AG10803 (cell line): Measurements from ENCODE around the gene FAM3A.

Experiments
- DNase-seq: peaks from one replicate; pipeline ENCODE4 v3.0.0; 2010; ENCODE audit warnings: low read depth
- H3K4me3 ChIP-seq: 2 replicates; pipeline ENCODE4 v1.5.1; 2011; ENCODE audit warnings: mild to moderate bottlenecking, low read length, control low read depth
- CTCF ChIP-seq: conservative IDR thresholded peaks from 2 replicates; pipeline ENCODE4 v1.5.1; 2011; ENCODE audit warnings: mild to moderate bottlenecking, low read length, control low read depth, inconsistent platforms

FAM3A gene

GRCh38 chrX:154490021-154490413 is 26.0 kb downstream of the FAM3A start:
- peak; percentile 43 for DNase-seq
- peak overlapping the region; percentile 68 for H3K4me3 ChIP-seq
- no peak for TF ChIP-seq CTCF

GRCh38 chrX:154489182-154489581 is 26.9 kb downstream of the FAM3A start:
- no peak for DNase-seq
- TF ChIP-seq CTCF = no peak
- peak overlapping the region; percentile 68 for H3K4me3 ChIP-seq

GRCh38 chrX:154488336-154489075 is 27.5 kb downstream of the FAM3A start:
- no peak overlapping the region for H3K4me3 ChIP-seq
- TF ChIP-seq CTCF = no peak

GRCh38 chrX:154487518-154488290 is 28.3 kb downstream of the FAM3A start:
- TF ChIP-seq CTCF = no peak
- no peak for DNase-seq
- no peak overlapping the region for H3K4me3 ChIP-seq

More at GRCh38 chrX:154488336-154489075, 27.5 kb downstream of the FAM3A start:
- no peak for DNase-seq

- no peak for TF ChIP-seq CTCF
- DNase-seq = peak; percentile 27
- H3K4me3 ChIP-seq = peak within 1 kb of the TSS; percentile 64
Measured at GRCh38 chrX:154486396-154487207, 29.4 kb downstream of the FAM3A start, which contains the start of gene UBL4A. UBL4A (minus strand) TSS chrX:154486615; CDS start chrX:154486584, 31 bp downstream.

GRCh38 chrX:154486052-154486395 is 30.0 kb downstream of the FAM3A start:
- TF ChIP-seq CTCF = no peak
- H3K4me3 ChIP-seq = peak overlapping the region; percentile 64
- DNase-seq = no peak
